Ishikawa (cell line): ENCODE measurements around the gene ONECUT2.

ENCODE experiments used
- CEBPB ChIP-seq: IDR thresholded peaks from 2 replicates; pipeline ENCODE4 v1.6.1; 2012
- CREB1 ChIP-seq: IDR thresholded peaks from 2 replicates; pipeline ENCODE4 v1.6.1; 2012; ENCODE audit warnings: low read depth
- EGR1 ChIP-seq: IDR thresholded peaks from 2 replicates; pipeline ENCODE4 v1.6.1; 2012
- EP300 ChIP-seq: IDR thresholded peaks from 2 replicates; pipeline ENCODE4 v1.6.1; 2012; ENCODE audit warnings: borderline replicate concordance
- FOXM1 ChIP-seq: IDR thresholded peaks from 2 replicates; pipeline ENCODE4 v1.6.1; 2012; ENCODE audit warnings: low read depth, borderline replicate concordance
- MAX ChIP-seq: IDR thresholded peaks from 2 replicates; pipeline ENCODE4 v1.6.1; 2012
- NFIC ChIP-seq: IDR thresholded peaks from 2 replicates; pipeline ENCODE4 v1.6.1; 2012
- RAD21 ChIP-seq: IDR thresholded peaks from 2 replicates; pipeline ENCODE4 v1.6.1; 2012; ENCODE audit warnings: low read depth
- REST ChIP-seq: IDR thresholded peaks from 2 replicates; pipeline ENCODE4 v1.6.1; 2012; ENCODE audit warnings: low read depth, mild to moderate bottlenecking
- TAF1 ChIP-seq: IDR thresholded peaks from 2 replicates; pipeline ENCODE4 v1.6.1; 2012; ENCODE audit warnings: low read depth, mild to moderate bottlenecking
- TCF12 ChIP-seq: IDR thresholded peaks from 2 replicates; pipeline ENCODE4 v1.6.1; 2012; ENCODE audit warnings: low read depth
- TEAD4 ChIP-seq: IDR thresholded peaks from 2 replicates; pipeline ENCODE4 v1.6.1; 2012
- USF1 ChIP-seq: IDR thresholded peaks from 2 replicates; pipeline ENCODE4 v1.6.1; 2012
- YY1 ChIP-seq: IDR thresholded peaks from 2 replicates; pipeline ENCODE4 v1.6.1; 2012; ENCODE audit warnings: low read depth
- ZBTB7A ChIP-seq: IDR thresholded peaks from 2 replicates; pipeline ENCODE4 v1.6.1; 2012; ENCODE audit warnings: low read depth

Gene ONECUT2

GRCh38 chr18:57533868-57534510 is 98.8 kb downstream of the ONECUT2 start:
- no peak for TF ChIP-seq ZBTB7A
- no peak for TF ChIP-seq REST
- no peak for TF ChIP-seq YY1
- no peak for TF ChIP-seq EP300
- no peak for TF ChIP-seq EGR1
- TF ChIP-seq MAX, result no peak
- TF ChIP-seq CEBPB, result no peak
- TF ChIP-seq TCF12, result no peak
- TF ChIP-seq TEAD4, result no peak
- no peak for TF ChIP-seq RAD21
- TF ChIP-seq CREB1, result no peak
- no peak for TF ChIP-seq TAF1
- no peak for TF ChIP-seq USF1
- no peak for TF ChIP-seq FOXM1

- TF ChIP-seq RAD21, result no peak
- no peak for TF ChIP-seq NFIC
- TF ChIP-seq TCF12, result no peak
- TF ChIP-seq ZBTB7A, result no peak
- TF ChIP-seq EP300, result no peak
- no peak for TF ChIP-seq EGR1
- no peak for TF ChIP-seq CEBPB
- no peak for TF ChIP-seq REST
- no peak for TF ChIP-seq CREB1
- TF ChIP-seq TAF1, result no peak
- no peak for TF ChIP-seq MAX
- no peak for TF ChIP-seq USF1
These were observed 99.3 kb downstream of the ONECUT2 start for GRCh38 chr18:57534511-57534909.

GRCh38 chr18:57538614-57539013 is 103.4 kb downstream of the ONECUT2 start:
- TF ChIP-seq TEAD4 (no peak), TAF1 (no peak), TCF12 (no peak), EP300 (no peak), EGR1 (no peak)

- TF ChIP-seq EP300 (no peak), ZBTB7A (no peak), EGR1 (no peak)
These were observed 104.5 kb downstream of the ONECUT2 start for GRCh38 chr18:57539702-57540101.
